Measurements from ENCODE around the gene UBASH3A.

UBASH3A gene

GRCh38 chr21:42390696-42391095 is 13.0 kb upstream of the UBASH3A start:
- Mint-ChIP-seq H3K27ac (peak overlapping the region; percentile 9), H3K27me3 (ENCODE audit: low read depth) (no peaks in the 10 kb centered on the region), H3K9me3 (no peaks in the 10 kb centered on the region), H3K36me3 (ENCODE audit: low read depth) (peaks cover 4% of the 10 kb centered on the region), H3K4me3 (peak overlapping the region; percentile 18), H3K4me1 (ENCODE audit: low read depth) (peaks cover 74% of the 10 kb centered on the region)
- DNase-seq (ENCODE audit: low spot score), result no peak

DNA sequence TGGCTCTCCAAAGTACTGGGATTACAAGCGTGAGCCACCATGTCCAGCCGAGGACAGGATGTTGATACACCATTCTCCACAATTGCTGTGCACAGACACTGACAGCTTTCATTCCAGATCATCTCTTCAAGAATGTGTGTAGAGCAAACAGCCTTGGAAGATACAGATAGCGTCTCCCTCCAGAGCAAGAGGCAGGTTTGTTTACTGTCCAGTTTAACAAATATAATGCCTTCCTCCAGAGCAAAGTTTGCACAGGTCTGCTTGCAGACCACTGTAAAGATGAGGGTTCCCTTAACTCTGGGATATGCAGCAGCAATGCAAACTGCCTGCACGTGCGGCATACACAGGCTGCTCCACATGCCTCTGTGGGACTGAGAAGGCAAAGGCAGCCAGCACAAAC is 12.4 kb upstream of the UBASH3A start:
- no peak for DNase-seq (ENCODE audit: low spot score)
- Mint-ChIP-seq H3K27me3 (ENCODE audit: low read depth) (no peaks in the 10 kb centered on the region), H3K4me3 (no peak overlapping the region), H3K9me3 (no peaks in the 10 kb centered on the region), H3K36me3 (ENCODE audit: low read depth) (peaks cover 4% of the 10 kb centered on the region), H3K4me1 (ENCODE audit: low read depth) (peaks cover 72% of the 10 kb centered on the region), H3K27ac (no peak overlapping the region)

- H3K27me3 Mint-ChIP-seq (ENCODE audit: low read depth), result no peaks in the 10 kb centered on the region
- H3K36me3 Mint-ChIP-seq (ENCODE audit: low read depth), result peaks cover 4% of the 10 kb centered on the region
- H3K4me3 Mint-ChIP-seq, result peak overlapping the region; percentile 49
- no peaks in the 10 kb centered on the region for H3K9me3 Mint-ChIP-seq
- peaks cover 65% of the 10 kb centered on the region for H3K4me1 Mint-ChIP-seq (ENCODE audit: low read depth)
- peak; percentile 65 for DNase-seq (ENCODE audit: low spot score)
- peak overlapping the region; percentile 74 for H3K27ac Mint-ChIP-seq
Observed at GRCh38 chr21:42392731-42393442, 10.8 kb upstream of the UBASH3A start.

DNA sequence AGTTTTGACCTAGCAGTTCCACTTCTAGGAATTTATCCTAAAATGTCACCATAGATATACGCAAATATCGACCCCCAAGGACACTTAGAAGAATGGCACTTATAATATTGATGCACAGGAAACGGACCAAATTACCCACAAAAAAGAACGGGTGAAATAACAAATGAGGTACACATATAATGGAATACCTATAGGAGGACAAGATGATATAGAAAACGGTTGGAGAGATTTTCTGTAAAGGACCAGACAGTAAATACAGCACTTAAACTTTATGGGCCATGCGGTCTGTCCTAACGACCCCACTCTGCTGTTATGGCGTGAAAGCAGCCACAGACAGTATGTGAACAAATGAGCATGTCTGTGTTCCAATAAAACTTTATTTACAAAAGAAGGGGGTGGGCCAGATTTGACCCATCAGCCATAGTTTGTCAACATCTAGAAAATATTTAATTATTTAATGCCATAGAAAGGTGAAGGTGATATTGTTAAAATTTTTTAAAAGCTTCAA is 10.2 kb upstream of the UBASH3A start:
- H3K4me1 Mint-ChIP-seq (ENCODE audit: low read depth), result peaks cover 66% of the 10 kb centered on the region
- H3K27me3 Mint-ChIP-seq (ENCODE audit: low read depth), result no peaks in the 10 kb centered on the region
- H3K9me3 Mint-ChIP-seq, result no peaks in the 10 kb centered on the region
- H3K27ac Mint-ChIP-seq, result peak overlapping the region; percentile 74
- H3K4me3 Mint-ChIP-seq, result peak overlapping the region; percentile 49
- no peak for DNase-seq (ENCODE audit: low spot score)
- H3K36me3 Mint-ChIP-seq (ENCODE audit: low read depth), result peaks cover 4% of the 10 kb centered on the region

GRCh38 chr21:42395302-42395701 is 8.4 kb upstream of the UBASH3A start:
- no peak overlapping the region for H3K27ac Mint-ChIP-seq
- DNase-seq (ENCODE audit: low spot score), result no peak
- no peaks in the 10 kb centered on the region for H3K9me3 Mint-ChIP-seq
- no peak overlapping the region for H3K4me3 Mint-ChIP-seq
- H3K36me3 Mint-ChIP-seq (ENCODE audit: low read depth), result peaks cover 4% of the 10 kb centered on the region
- no peaks in the 10 kb centered on the region for H3K27me3 Mint-ChIP-seq (ENCODE audit: low read depth)
- H3K4me1 Mint-ChIP-seq (ENCODE audit: low read depth), result peaks cover 62% of the 10 kb centered on the region

- Mint-ChIP-seq H3K9me3 (no peaks in the 10 kb centered on the region), H3K36me3 (ENCODE audit: low read depth) (peaks cover 2% of the 10 kb centered on the region), H3K4me1 (ENCODE audit: low read depth) (peaks cover 61% of the 10 kb centered on the region), H3K27me3 (ENCODE audit: low read depth) (no peaks in the 10 kb centered on the region), H3K4me3 (no peak within 1 kb of the TSS), H3K27ac (no peak within 1 kb of the TSS)
- no peak for DNase-seq (ENCODE audit: low spot score)
Observed at GRCh38 chr21:42395905-42396651, 7.6 kb upstream of the UBASH3A start, which contains the start of gene TMPRSS3. Gene TMPRSS3, minus strand, starts transcription at chr21:42396052. Its CDS starts 635 bp downstream, at chr21:42395417.

GRCh38 chr21:42396799-42397745 is 6.6 kb upstream of the UBASH3A start:
- Mint-ChIP-seq H3K4me1 (ENCODE audit: low read depth) (peaks cover 60% of the 10 kb centered on the region), H3K36me3 (ENCODE audit: low read depth) (peaks cover 9% of the 10 kb centered on the region), H3K9me3 (peaks cover 7% of the 10 kb centered on the region), H3K27ac (no peak overlapping the region), H3K27me3 (ENCODE audit: low read depth) (no peaks in the 10 kb centered on the region), H3K4me3 (no peak overlapping the region)
- no peak for DNase-seq (ENCODE audit: low spot score)

- Mint-ChIP-seq H3K4me3 (no peak overlapping the region), H3K9me3 (peaks cover 7% of the 10 kb centered on the region), H3K36me3 (ENCODE audit: low read depth) (peaks cover 9% of the 10 kb centered on the region), H3K27me3 (ENCODE audit: low read depth) (no peaks in the 10 kb centered on the region), H3K27ac (peak overlapping the region; percentile 34), H3K4me1 (ENCODE audit: low read depth) (peaks cover 57% of the 10 kb centered on the region)
- DNase-seq (ENCODE audit: low spot score), result no peak
Observed at GRCh38 chr21:42397746-42398394, 5.8 kb upstream of the UBASH3A start.

DNA sequence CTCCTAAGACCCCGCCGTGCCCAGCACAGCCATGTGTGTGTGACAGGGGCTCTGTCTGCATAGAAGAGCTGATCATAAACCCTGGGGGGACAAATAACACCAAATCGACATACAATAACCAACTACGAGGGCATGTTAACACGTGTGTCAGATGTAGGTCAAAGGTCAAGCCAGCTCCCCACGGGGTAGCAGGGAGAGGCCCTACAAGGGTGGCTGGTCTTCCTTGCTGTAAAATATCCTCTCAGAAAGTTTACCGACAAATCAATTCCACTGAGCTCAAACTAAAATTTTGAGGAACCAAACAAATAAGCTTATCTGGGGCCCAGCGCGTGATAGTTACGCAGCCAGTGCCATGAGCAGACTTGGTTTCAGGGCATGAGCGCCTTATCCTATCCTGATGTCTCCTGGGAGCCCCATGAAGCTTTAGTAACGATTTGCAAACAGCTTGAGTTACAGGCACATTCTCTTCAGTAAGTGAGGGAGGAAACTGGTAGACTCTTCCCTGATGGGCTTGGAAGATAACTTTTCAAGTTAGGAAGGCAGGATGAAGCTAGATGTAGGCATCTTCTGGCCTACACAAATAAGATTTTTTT is 5.2 kb upstream of the UBASH3A start:
- peaks cover 52% of the 10 kb centered on the region for H3K4me1 Mint-ChIP-seq (ENCODE audit: low read depth)

GRCh38 chr21:42400525-42400924 is 3.2 kb upstream of the UBASH3A start:
- Mint-ChIP-seq H3K9me3 (peaks cover 7% of the 10 kb centered on the region), H3K27ac (peak overlapping the region; percentile 40), H3K36me3 (ENCODE audit: low read depth) (peaks cover 24% of the 10 kb centered on the region), H3K4me1 (ENCODE audit: low read depth) (peaks cover 48% of the 10 kb centered on the region), H3K4me3 (peak overlapping the region; percentile 68), H3K27me3 (ENCODE audit: low read depth) (no peaks in the 10 kb centered on the region)
- DNase-seq (ENCODE audit: low spot score), result peak; percentile 68

More for the DNA sequence above, 5.2 kb upstream of the UBASH3A start:
- H3K27me3 Mint-ChIP-seq (ENCODE audit: low read depth), result no peaks in the 10 kb centered on the region
- peak overlapping the region; percentile 34 for H3K27ac Mint-ChIP-seq
- peaks cover 7% of the 10 kb centered on the region for H3K9me3 Mint-ChIP-seq
- peak overlapping the region; percentile 10 for H3K4me3 Mint-ChIP-seq
- H3K36me3 Mint-ChIP-seq (ENCODE audit: low read depth), result peaks cover 9% of the 10 kb centered on the region
- no peak for DNase-seq (ENCODE audit: low spot score)

- DNase-seq (ENCODE audit: low spot score), result no peak
- H3K36me3 Mint-ChIP-seq (ENCODE audit: low read depth), result peaks cover 29% of the 10 kb centered on the region
- peak overlapping the region; percentile 63 for H3K4me3 Mint-ChIP-seq
- H3K9me3 Mint-ChIP-seq, result peaks cover 7% of the 10 kb centered on the region
- no peaks in the 10 kb centered on the region for H3K27me3 Mint-ChIP-seq (ENCODE audit: low read depth)
- peak overlapping the region; percentile 90 for H3K27ac Mint-ChIP-seq
- H3K4me1 Mint-ChIP-seq (ENCODE audit: low read depth), result peaks cover 47% of the 10 kb centered on the region
Observed at GRCh38 chr21:42401154-42401553, 2.5 kb upstream of the UBASH3A start.

GRCh38 chr21:42401820-42402251 is 1.9 kb upstream of the UBASH3A start:
- peaks cover 36% of the 10 kb centered on the region for H3K36me3 Mint-ChIP-seq (ENCODE audit: low read depth)
- DNase-seq (ENCODE audit: low spot score), result no peak
- peaks cover 7% of the 10 kb centered on the region for H3K9me3 Mint-ChIP-seq
- no peaks in the 10 kb centered on the region for H3K27me3 Mint-ChIP-seq (ENCODE audit: low read depth)
- peak overlapping the region; percentile 90 for H3K27ac Mint-ChIP-seq
- H3K4me1 Mint-ChIP-seq (ENCODE audit: low read depth), result peaks cover 54% of the 10 kb centered on the region
- H3K4me3 Mint-ChIP-seq, result peak overlapping the region; percentile 63

DNA sequence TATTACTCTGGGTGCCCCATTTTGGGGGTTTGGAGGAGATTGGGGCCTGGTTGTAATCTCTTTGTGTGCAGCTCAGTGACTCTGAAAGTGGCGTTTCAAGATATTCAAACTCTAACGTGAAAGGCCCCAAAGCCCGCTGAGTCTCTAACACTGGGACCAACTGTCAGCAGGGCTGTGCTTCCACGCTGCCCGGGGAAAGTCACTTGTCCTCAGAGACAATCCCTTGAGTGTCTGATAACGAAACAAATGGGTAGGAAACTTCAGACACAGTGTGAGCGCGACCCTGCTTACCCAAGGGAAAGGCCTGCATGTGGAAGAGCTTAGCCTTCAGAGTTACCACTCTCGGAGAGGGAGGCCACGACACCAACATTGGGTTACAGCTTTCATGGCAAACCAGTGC is 837 bp downstream of the UBASH3A start:
- Mint-ChIP-seq H3K27ac (peak overlapping the region; percentile 89), H3K4me1 (ENCODE audit: low read depth) (peaks cover 45% of the 10 kb centered on the region), H3K27me3 (ENCODE audit: low read depth) (no peaks in the 10 kb centered on the region), H3K4me3 (peak overlapping the region; percentile 97), H3K9me3 (peaks cover 7% of the 10 kb centered on the region), H3K36me3 (ENCODE audit: low read depth) (peaks cover 52% of the 10 kb centered on the region)
- no peak for DNase-seq (ENCODE audit: low spot score)

All from T-helper 2 cell treated with Interferon-gamma antibody and Interleukin-4, amounts not matched to agents 5 μg/mL and 100 μg/mL, for 36 hours (primary cell).